A172 (cell line): ENCODE measurements around the gene SLC39A3. TPM values are rescaled to one million over a fixed set of nuclear protein-coding genes. Genes with fewer than 3 reads are reported as not detected.

Source experiments
- DNase-seq: peaks from one replicate; pipeline ENCODE4 v3.0.0-alpha.2; 2015; ENCODE audit warnings: low spot score
- total RNA-seq: library from RNA; depleted of rRNA; stranded (reverse); fragments of >200 nt; shearing (Covaris generic); gene quantifications from 2 replicates; pipeline ENCODE4 v1.2.3, GENCODE V29; 2014; rRNA removed

The SLC39A3 gene, protein sequence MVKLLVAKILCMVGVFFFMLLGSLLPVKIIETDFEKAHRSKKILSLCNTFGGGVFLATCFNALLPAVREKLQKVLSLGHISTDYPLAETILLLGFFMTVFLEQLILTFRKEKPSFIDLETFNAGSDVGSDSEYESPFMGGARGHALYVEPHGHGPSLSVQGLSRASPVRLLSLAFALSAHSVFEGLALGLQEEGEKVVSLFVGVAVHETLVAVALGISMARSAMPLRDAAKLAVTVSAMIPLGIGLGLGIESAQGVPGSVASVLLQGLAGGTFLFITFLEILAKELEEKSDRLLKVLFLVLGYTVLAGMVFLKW
- total RNA-seq = 91.0 and 100 TPM in 2 replicates

- peak; percentile 99 for DNase-seq
These were observed at the start of gene SLC39A3 for GRCh38 chr19:2739602-2740313. TSS of gene SLC39A3 (minus strand) at chr19:2740017. CDS start at chr19:2737257, 2,760 bp downstream.

- DNase-seq = no peak
These were observed 48.4 kb upstream of the SLC39A3 start for GRCh38 chr19:2788237-2788636.

DNA sequence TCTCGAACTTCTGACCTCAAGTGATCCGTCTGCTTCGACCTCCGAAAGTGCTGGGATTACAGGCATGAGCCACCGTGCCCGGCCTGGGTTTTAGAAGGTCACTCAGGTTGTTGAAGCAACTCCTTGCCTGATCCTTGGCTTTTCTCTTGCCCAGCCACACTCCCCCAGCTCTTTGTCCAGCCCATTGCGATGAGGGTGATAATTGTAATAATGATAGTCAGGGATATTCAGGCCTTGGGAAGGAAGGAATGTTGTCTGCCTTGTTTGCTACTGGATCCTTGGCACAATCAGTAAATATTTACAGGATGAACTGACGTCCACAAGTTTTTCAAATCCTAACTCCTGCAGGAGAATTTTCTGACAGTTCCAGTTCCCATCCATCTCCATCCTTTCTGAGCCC, 47.3 kb upstream of the SLC39A3 start:
- no peak for DNase-seq

DNA sequence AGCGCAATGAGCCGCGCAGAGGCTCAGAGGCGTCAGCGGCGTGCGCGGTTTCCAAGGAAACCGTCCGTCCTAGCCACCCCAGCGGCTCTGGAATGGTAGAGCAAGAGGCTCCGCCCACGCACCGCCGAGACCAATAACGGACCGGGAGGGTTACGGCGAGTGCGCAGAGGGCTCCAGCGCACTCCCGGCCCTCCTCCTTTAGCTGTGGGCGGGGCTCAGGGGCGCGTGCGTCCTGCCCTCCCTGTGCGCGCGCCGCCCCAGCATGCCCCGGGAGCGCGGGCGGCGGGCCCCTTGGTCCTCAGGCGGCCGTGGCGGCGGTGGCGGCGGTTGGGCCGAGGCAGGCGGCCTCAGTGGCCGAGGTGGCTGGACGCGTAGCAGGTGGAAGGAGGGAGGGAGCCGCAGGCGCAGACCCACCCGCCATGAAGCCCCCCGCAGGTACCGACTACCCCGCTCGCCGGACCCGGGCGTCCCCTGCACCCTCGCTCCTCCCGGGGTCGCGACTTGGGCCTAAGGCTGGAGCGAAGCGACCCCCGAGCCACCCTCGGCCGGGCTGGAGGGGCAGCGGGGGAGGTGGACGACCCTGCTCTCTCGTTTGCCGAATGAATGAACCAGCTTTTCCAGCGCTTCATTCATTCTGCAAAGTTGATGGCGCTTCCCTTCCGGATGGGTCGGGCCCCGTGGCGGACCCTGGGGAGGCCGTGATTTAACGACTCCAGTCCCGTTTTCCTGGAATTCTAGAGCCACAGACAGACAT, 45.6 kb upstream of the SLC39A3 start, which contains the start of gene THOP1:
Gene THOP1 (plus strand): TSS at position 260 of the 754 bp plus-strand sequence. CDS start 160 bp downstream, at position 420.
- peak; percentile 100 for DNase-seq

DNA sequence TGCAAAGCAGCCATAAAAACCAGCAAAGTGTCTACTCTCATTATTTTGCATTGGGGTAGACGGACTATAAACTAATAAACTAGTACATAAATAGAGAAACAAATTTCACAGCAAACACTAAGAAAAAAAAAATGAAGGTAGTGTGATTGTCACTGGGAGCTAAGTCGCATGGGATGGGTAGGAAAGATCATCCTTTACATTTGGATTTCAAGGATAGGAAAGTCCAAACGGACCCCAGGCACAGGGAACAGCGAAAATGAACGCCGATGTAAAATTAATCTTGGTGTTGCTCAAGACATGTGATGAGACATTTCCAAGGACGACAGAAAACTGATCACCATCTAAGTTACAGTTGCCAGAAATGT, 43.9 kb upstream of the SLC39A3 start:
- DNase-seq = no peak

DNA sequence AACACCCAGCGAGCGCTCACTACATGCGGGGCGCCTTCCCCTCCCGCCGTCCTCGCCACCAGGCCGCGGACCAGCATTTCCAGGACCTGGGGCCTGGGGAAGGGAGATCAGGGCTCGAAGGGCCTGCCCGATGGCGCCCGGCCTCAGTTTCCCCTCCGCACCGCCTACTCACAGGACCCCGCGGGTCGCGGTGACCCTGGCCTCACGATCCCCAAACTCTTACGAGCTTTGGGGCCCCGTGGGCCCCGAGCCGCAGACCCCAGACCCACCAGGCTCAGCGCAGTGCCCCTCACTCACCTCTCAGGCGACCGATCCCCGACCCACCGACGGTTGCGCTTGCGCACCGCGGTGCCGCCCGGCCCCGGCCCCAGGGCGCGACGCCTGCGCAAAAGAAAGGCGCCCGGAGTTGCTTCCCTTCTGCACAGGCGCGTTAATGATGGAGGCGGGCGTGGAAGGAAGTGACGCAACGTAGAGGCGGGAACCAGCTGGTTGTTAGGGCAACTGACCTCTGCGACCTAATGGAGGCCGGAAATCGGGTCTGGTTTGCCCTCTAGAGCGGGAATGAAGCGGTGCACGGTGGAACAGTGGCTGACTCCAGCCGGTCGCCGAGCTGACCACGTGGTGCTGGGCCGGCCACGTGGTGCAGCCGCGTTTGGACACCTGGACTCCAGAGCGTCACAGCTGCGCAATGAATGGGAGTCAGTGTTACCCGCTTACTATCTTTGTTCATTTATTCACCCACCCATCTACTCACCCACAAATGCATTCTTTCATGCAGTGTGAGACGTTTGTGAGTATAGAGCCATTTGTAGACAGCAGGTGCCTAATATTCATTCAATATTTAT, 43.3 kb upstream of the SLC39A3 start, which contains the start of gene SGTA:
Gene SGTA (minus strand): TSS at position 338 of the 845 bp plus-strand sequence. CDS start 14,205 bp downstream, outside the sequence.
- DNase-seq = peak; percentile 100

DNA sequence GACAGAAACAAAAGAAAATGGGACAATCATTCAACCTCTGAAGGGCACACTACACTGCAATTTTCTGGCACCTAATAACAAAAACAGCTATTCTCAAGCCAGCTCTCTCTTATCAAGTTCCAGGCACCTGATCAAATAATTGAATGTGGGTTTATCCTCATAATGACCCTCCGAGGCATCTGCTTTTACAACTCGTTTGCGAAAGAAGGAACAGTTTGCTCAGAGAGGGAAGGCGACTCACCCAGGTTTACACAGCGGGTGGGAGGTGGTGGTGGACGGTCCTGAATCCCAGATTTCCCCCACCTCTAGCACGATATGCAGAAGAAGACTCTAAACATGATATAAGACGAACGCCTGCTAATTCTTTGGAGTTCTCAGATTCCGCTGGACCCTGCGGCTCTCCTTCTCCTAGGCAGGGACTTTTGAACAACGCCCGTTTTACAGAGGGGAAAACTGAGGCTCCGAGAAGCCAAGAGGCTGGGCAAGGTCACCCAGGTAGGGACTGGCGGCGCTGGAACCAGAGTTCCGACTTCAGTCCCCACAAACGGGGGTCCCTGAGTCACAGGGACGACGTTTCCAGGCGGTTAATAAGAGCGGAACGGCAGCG, 42.6 kb upstream of the SLC39A3 start:
- DNase-seq = peak; percentile 16

- no peak for DNase-seq
These were observed 40.5 kb upstream of the SLC39A3 start for GRCh38 chr19:2780284-2780683.

DNA sequence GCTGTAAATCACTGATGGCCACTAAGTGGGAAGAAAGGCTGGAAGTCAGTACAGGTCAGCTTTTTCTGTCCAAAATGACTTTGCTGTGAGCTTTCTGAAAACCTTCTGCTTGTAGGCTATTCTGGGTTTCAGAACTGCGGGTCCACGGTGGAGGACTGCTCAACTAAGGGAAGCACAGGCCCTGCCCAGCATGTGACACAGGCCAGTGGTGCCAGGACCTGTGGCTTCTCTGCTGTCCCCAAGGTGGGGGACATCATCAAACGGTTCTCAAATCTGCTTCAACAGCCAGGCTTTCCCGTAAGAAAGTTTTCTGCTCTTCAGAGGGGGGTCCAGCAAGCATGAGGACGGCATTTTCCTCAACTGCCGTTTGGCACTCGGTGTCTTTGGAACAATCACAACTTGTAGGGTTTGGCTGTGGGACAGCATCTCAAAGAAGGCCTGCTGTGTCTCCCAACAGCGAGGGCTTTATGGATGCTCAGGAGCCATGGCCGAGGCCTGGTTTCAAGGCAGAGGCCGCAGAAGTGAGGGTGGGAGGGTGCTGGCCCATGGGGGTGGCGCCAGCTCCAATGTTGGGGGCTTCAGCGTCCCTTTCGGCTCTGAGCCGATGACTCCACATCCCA, 39.4 kb upstream of the SLC39A3 start:
- no peak for DNase-seq

DNA sequence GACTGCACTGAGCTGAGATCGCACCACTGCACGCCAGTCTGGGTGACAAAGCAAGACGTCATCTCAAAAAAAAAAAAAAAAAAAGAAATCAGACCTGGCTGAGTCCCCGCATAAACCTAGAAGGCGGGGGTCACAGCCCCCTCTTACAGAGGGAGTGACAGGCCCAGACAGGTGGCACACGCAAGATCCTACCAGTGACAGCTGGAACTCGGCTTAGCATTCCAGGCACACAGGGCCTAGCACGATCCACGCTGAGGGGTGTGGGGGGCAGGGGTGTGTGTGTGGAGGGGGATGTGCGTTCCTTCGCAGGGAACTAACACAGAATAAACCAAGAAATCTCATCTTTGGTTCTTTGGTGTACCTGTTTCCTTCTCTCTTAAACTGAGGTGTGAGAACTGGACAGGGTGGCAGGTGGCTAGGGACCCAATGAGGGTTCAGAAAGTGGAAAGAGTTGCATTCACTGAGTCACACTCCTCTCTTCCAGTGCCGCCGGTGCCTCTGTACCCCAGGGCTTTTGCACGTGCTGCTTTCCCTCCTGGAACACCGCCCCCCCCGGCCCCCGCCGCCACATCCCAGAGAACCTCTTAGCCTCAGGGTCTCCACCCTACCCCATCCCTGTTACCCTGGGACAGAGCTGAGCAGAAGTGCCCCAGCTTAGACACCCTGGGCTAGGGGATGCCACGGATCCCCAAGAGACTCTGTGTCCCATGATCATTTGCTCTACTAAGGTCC, 38.3 kb upstream of the SLC39A3 start:
- no peak for DNase-seq

- DNase-seq = peak; percentile 65
These were observed 36.0 kb upstream of the SLC39A3 start for GRCh38 chr19:2775556-2776430.

DNA sequence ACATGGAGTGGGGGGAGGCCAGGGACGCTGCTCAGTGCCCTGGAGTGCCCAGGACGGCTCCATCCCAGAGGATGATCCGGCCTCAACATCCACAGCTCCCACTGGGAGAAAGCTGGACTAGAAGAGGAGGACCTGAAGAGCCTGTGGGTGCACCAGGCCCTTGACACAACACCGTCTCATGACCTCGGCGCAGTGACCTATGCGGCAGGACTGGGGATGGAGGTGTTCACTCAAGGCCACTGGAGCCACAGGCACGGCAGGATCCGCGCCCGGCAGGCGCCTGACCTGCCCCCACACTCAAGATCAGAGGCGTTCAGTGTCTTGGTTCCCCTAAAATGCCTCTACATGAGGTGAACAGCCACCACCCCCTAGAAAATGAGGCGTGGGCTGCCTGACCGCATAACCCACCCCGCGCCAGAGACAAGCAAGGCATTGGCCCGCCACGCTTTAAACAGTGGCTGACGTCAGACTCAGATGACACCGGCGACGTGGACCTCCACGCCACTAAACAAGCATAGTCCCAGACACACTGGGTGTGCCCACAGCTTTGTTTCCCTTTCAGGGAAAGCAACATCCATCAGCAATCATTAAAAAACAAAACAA, 35.2 kb upstream of the SLC39A3 start:
- DNase-seq = no peak

DNA sequence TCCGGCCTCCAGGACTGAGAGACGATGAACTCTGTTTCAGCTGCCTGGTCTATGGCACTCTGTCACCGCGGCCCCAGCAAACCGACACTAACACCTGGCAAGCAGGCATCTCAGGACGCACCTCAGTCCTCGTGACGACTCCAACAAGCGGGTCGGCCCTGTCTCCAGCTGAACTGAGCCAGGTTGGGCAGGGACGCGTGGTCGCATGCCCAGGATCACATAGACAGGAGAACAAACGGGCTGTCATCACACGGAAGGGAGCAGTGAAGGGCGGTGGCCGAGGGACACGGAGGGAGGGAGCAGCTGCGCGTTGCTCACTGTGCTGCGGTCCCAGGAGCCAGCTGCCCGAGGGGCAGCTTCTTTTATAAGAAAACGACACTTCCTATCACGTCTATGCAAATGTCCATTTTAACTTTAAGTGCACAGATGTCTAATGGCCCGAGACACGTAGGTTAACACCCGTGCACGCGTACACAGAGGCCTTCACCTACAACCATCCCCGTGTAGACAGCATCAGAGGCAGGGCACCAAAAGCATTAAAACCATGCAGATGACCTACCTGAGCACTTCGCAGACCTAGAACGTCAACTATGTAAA, 34.4 kb upstream of the SLC39A3 start:
- DNase-seq = no peak

GRCh38 chr19:2771786-2772674, 32.2 kb upstream of the SLC39A3 start:
- DNase-seq = no peak

- DNase-seq = no peak
These were observed 30.5 kb upstream of the SLC39A3 start for GRCh38 chr19:2770055-2771013.

GRCh38 chr19:2769218-2769617, 29.4 kb upstream of the SLC39A3 start:
- no peak for DNase-seq
